Activated T-helper 17 cell treated with anti-CD3 and anti-CD28 coated beads, Interleukin-2, amount 50 U/mL, for 72 hours (primary cell): ENCODE measurements around the gene EPHB6. TPM values are rescaled to one million over a fixed set of nuclear protein-coding genes. Genes with fewer than 3 reads are reported as not detected.

Experiments used
- ATAC-seq: fragments of 150-1000 bp; cut with Tn5 transposase; replicated peaks from 2 replicates; pipeline ENCODE4 v1.10.0; 2021; ENCODE audit warnings: mild to moderate bottlenecking, moderate library complexity
- H3K27ac Mint-ChIP-seq: one replicate; pipeline ENCODE4 v1.8.0; 2022; ENCODE audit warnings: mixed read lengths
- H3K27me3 Mint-ChIP-seq: one replicate; pipeline ENCODE4 v1.8.0; 2022; ENCODE audit warnings: mixed read lengths
- H3K36me3 Mint-ChIP-seq: one replicate; pipeline ENCODE4 v1.8.0; 2022; ENCODE audit warnings: low read depth, mild to moderate bottlenecking, mixed read lengths
- H3K4me1 Mint-ChIP-seq: one replicate; pipeline ENCODE4 v1.8.0; 2022; ENCODE audit warnings: mixed read lengths
- H3K4me3 Mint-ChIP-seq: one replicate; pipeline ENCODE4 v1.8.0; 2022; ENCODE audit warnings: mild to moderate bottlenecking, mixed read lengths
- H3K9me3 Mint-ChIP-seq: one replicate; pipeline ENCODE4 v1.8.0; 2022; ENCODE audit warnings: mixed read lengths
- total RNA-seq, 2 donors: library from RNA; stranded (reverse); gene quantifications; one replicate each; pipeline ENCODE4 v1.2.3, GENCODE V29; 2022

Gene EPHB6
- total RNA-seq, 2 donors from 2014 or later, result 8.0 to 14.9 TPM

GRCh38 chr7:142866361-142867096 is 11.7 kb downstream of the EPHB6 start:
- no peaks in the 10 kb centered on the region for H3K27me3 Mint-ChIP-seq
- H3K4me3 Mint-ChIP-seq, result no peak overlapping the region
- peaks cover 14% of the 10 kb centered on the region for H3K36me3 Mint-ChIP-seq
- H3K9me3 Mint-ChIP-seq, result no peaks in the 10 kb centered on the region
- no peak overlapping the region for H3K27ac Mint-ChIP-seq
- ATAC-seq, result peak; percentile 34
- no peaks in the 10 kb centered on the region for H3K4me1 Mint-ChIP-seq

GRCh38 chr7:142867097-142867378 is 12.2 kb downstream of the EPHB6 start:
- no peak for ATAC-seq
- H3K9me3 Mint-ChIP-seq, result no peaks in the 10 kb centered on the region
- H3K4me3 Mint-ChIP-seq, result no peak overlapping the region
- no peak overlapping the region for H3K27ac Mint-ChIP-seq
- peaks cover 14% of the 10 kb centered on the region for H3K36me3 Mint-ChIP-seq
- no peaks in the 10 kb centered on the region for H3K27me3 Mint-ChIP-seq
- no peaks in the 10 kb centered on the region for H3K4me1 Mint-ChIP-seq

GRCh38 chr7:142867398-142868187 is 12.7 kb downstream of the EPHB6 start:
- Mint-ChIP-seq H3K9me3 (no peaks in the 10 kb centered on the region), H3K4me3 (no peak overlapping the region), H3K27me3 (no peaks in the 10 kb centered on the region), H3K36me3 (peaks cover 14% of the 10 kb centered on the region), H3K4me1 (no peaks in the 10 kb centered on the region), H3K27ac (no peak overlapping the region)
- no peak for ATAC-seq

- no peak overlapping the region for H3K4me3 Mint-ChIP-seq
- peaks cover 14% of the 10 kb centered on the region for H3K36me3 Mint-ChIP-seq
- ATAC-seq, result no peak
- no peaks in the 10 kb centered on the region for H3K9me3 Mint-ChIP-seq
- no peak overlapping the region for H3K27ac Mint-ChIP-seq
- no peaks in the 10 kb centered on the region for H3K4me1 Mint-ChIP-seq
- no peaks in the 10 kb centered on the region for H3K27me3 Mint-ChIP-seq
These were observed 13.5 kb downstream of the EPHB6 start for GRCh38 chr7:142868188-142868985.

- Mint-ChIP-seq H3K4me3 (no peak overlapping the region), H3K9me3 (no peaks in the 10 kb centered on the region), H3K27me3 (no peaks in the 10 kb centered on the region), H3K4me1 (no peaks in the 10 kb centered on the region), H3K36me3 (peaks cover 14% of the 10 kb centered on the region), H3K27ac (no peak overlapping the region)
- no peak for ATAC-seq
These were observed 14.1 kb downstream of the EPHB6 start for GRCh38 chr7:142868986-142869415.

- Mint-ChIP-seq H3K27me3 (no peaks in the 10 kb centered on the region), H3K4me1 (no peaks in the 10 kb centered on the region), H3K9me3 (no peaks in the 10 kb centered on the region), H3K27ac (peak overlapping the region; percentile 7), H3K36me3 (peaks cover 14% of the 10 kb centered on the region), H3K4me3 (no peak overlapping the region)
- no peak for ATAC-seq
These were observed 14.6 kb downstream of the EPHB6 start for GRCh38 chr7:142869434-142869833.

- Mint-ChIP-seq H3K4me3 (no peak overlapping the region), H3K27me3 (no peaks in the 10 kb centered on the region), H3K36me3 (peaks cover 14% of the 10 kb centered on the region), H3K9me3 (no peaks in the 10 kb centered on the region), H3K27ac (no peak overlapping the region), H3K4me1 (no peaks in the 10 kb centered on the region)
- no peak for ATAC-seq
These were observed 15.3 kb downstream of the EPHB6 start for GRCh38 chr7:142870147-142870559.

- Mint-ChIP-seq H3K4me3 (no peak overlapping the region), H3K4me1 (no peaks in the 10 kb centered on the region), H3K27me3 (no peaks in the 10 kb centered on the region), H3K27ac (no peak overlapping the region), H3K36me3 (peaks cover 14% of the 10 kb centered on the region), H3K9me3 (no peaks in the 10 kb centered on the region)
- no peak for ATAC-seq
These were observed 15.8 kb downstream of the EPHB6 start for GRCh38 chr7:142870566-142871259.

GRCh38 chr7:142871260-142872105 is 16.6 kb downstream of the EPHB6 start:
- ATAC-seq, result no peak
- Mint-ChIP-seq H3K4me1 (no peaks in the 10 kb centered on the region), H3K36me3 (peaks cover 14% of the 10 kb centered on the region), H3K9me3 (no peaks in the 10 kb centered on the region), H3K4me3 (no peak overlapping the region), H3K27ac (no peak overlapping the region), H3K27me3 (no peaks in the 10 kb centered on the region)

- ATAC-seq, result no peak
- Mint-ChIP-seq H3K9me3 (no peaks in the 10 kb centered on the region), H3K27me3 (no peaks in the 10 kb centered on the region), H3K4me3 (no peak overlapping the region), H3K27ac (no peak overlapping the region), H3K36me3 (peaks cover 14% of the 10 kb centered on the region), H3K4me1 (no peaks in the 10 kb centered on the region)
These were observed 17.3 kb downstream of the EPHB6 start for GRCh38 chr7:142872106-142872675.

GRCh38 chr7:142873281-142873784 is 18.5 kb downstream of the EPHB6 start:
- H3K27ac Mint-ChIP-seq, result no peak overlapping the region
- H3K27me3 Mint-ChIP-seq, result no peaks in the 10 kb centered on the region
- H3K4me1 Mint-ChIP-seq, result no peaks in the 10 kb centered on the region
- peak; percentile 47 for ATAC-seq
- peaks cover 14% of the 10 kb centered on the region for H3K36me3 Mint-ChIP-seq
- H3K4me3 Mint-ChIP-seq, result no peak overlapping the region
- H3K9me3 Mint-ChIP-seq, result no peaks in the 10 kb centered on the region

GRCh38 chr7:142873871-142874270 is 19.0 kb downstream of the EPHB6 start:
- no peak for ATAC-seq
- H3K27me3 Mint-ChIP-seq, result no peaks in the 10 kb centered on the region
- H3K4me3 Mint-ChIP-seq, result no peak overlapping the region
- no peak overlapping the region for H3K27ac Mint-ChIP-seq
- H3K4me1 Mint-ChIP-seq, result no peaks in the 10 kb centered on the region
- H3K36me3 Mint-ChIP-seq, result peaks cover 14% of the 10 kb centered on the region
- H3K9me3 Mint-ChIP-seq, result no peaks in the 10 kb centered on the region

GRCh38 chr7:142874409-142874808 is 19.5 kb downstream of the EPHB6 start:
- H3K9me3 Mint-ChIP-seq, result no peaks in the 10 kb centered on the region
- no peaks in the 10 kb centered on the region for H3K27me3 Mint-ChIP-seq
- no peak for ATAC-seq
- no peaks in the 10 kb centered on the region for H3K4me1 Mint-ChIP-seq
- peaks cover 14% of the 10 kb centered on the region for H3K36me3 Mint-ChIP-seq
- no peak overlapping the region for H3K27ac Mint-ChIP-seq
- H3K4me3 Mint-ChIP-seq, result no peak overlapping the region
